ENCODE measurements around the gene TECPR1. TPM values are rescaled to one million over a fixed set of nuclear protein-coding genes. Genes with fewer than 3 reads are reported as not detected.

The TECPR1 gene, protein sequence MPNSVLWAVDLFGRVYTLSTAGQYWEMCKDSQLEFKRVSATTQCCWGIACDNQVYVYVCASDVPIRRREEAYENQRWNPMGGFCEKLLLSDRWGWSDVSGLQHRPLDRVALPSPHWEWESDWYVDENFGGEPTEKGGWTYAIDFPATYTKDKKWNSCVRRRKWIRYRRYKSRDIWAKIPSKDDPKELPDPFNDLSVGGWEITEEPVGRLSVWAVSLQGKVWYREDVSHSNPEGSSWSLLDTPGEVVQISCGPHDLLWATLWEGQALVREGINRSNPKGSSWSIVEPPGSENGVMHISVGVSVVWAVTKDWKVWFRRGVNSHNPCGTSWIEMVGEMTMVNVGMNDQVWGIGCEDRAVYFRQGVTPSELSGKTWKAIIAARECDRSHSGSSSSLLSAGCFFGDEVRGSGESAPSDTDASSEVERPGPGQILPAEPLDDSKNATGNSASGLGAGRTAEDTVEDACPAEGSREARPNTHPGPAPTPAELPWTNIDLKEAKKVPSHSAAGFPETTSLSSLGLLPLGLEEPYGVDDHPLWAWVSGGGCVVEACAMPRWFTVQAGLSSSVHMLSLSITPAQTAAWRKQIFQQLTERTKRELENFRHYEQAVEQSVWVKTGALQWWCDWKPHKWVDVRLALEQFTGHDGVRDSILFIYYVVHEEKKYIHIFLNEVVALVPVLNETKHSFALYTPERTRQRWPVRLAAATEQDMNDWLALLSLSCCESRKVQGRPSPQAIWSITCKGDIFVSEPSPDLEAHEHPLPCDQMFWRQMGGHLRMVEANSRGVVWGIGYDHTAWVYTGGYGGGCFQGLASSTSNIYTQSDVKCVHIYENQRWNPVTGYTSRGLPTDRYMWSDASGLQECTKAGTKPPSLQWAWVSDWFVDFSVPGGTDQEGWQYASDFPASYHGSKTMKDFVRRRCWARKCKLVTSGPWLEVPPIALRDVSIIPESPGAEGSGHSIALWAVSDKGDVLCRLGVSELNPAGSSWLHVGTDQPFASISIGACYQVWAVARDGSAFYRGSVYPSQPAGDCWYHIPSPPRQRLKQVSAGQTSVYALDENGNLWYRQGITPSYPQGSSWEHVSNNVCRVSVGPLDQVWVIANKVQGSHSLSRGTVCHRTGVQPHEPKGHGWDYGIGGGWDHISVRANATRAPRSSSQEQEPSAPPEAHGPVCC
- total RNA-seq, result 10 to 100 TPM; 42.1 to 68.6 TPM

DNA sequence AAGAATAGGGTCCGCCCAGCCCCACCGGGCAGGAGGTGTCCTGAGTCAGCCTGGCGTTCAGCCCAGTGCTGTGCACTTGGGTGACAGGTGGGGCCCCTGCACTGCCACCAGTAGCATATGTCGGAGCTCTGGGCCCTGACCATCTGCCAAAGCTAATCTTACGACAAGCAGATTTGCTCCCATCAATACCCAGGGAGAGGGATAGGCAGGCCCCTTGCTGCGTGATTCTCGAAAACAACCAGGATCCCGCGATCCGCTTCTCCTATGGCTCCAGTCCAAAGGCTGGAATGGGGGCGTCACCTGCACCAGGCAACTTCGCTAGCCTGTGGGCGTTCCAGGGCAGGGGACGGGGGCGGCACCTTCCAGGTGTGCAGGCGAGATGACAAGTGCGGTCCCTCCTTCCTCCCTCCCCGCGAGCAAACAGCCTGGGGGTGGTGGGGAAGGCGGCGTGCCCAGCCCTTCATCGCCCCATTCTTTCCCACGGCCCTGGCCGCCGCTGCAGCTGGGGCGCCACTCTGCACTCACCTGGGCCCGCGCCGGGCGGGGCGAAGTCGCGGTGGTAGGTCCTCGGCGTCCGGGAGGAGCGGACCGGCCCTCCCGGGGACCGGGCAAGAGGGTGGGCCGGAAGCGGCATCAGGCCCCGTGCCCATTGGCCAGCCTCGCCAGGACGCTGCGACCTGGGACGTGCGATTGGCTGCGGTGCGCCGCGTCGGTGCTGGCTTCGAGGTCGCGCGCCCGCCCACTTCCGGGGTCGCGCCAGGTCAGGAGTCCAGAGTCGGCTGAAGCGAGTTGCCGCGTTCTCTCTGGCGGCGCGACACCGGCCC lies at the start of gene TECPR1:
Gene TECPR1, minus strand, starts transcription at position 632 of the 824 bp plus-strand sequence. CDS start 6,086 bp downstream, outside the sequence.
- Mint-ChIP-seq H3K4me1 (ENCODE audit: low read depth in 2 of 2) (peaks cover 38 to 40% of the 10 kb centered on the region in 2 donors), H3K4me3 (peak within 1 kb of the TSS; percentile 88), H3K9me3 (no peaks in the 10 kb centered on the region), H3K27me3 (no peaks in the 10 kb centered on the region), H3K27ac (peak within 1 kb of the TSS; percentile 86 to 92), H3K36me3 (no peaks in the 10 kb centered on the region)
- DNase-seq (ENCODE audit: low spot score) (peak; percentile 96), ATAC-seq (peak; percentile 99 to 100)

DNA sequence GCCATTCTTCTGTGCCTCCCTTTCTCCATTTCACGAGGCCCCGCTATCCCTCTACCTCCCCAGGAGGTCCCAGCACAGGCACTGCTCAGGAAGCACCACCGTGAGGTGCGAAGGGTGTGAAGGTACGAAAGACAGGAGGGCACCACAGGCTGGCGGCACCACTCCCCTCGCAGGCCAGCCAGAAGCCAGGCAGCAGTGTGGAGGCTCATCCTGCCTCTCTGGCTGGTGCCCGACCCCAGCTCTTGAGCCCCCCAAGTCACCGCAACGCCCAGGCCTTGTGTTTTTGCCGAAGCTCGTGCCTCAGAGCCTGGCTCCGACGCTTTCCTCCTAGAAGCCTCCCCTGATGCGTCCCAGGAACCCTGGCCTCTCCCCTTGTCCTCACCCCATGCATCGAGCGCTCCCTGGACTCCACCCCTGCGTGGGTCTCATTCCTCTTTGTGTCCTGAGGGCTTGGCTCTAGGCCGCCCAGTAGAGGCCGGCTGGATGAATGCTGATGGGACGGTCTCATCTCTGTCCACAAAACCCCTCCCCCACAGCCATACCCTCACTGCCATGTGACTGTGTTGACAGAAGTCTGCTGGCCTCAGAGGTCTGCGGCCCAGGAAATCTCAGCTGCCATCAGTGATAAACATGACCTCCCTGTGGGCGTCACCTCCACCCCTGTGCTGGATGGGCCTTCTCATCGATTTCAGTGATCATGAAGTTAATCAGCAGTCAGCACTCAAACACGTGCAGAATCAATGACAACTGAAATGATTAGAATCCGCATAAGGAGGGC lies 48.8 kb upstream of the TECPR1 start:
- H3K27ac Mint-ChIP-seq, result no peak overlapping the region
- ATAC-seq (no peak), DNase-seq (ENCODE audit: low spot score) (no peak)
- no peaks in the 10 kb centered on the region for H3K36me3 Mint-ChIP-seq
- H3K9me3 Mint-ChIP-seq, result no peaks in the 10 kb centered on the region
- peaks cover 0 to 4% of the 10 kb centered on the region in 2 donors for H3K4me1 Mint-ChIP-seq (ENCODE audit: low read depth in 2 of 2)
- no peaks in the 10 kb centered on the region for H3K27me3 Mint-ChIP-seq
- H3K4me3 Mint-ChIP-seq, result no peak overlapping the region

DNA sequence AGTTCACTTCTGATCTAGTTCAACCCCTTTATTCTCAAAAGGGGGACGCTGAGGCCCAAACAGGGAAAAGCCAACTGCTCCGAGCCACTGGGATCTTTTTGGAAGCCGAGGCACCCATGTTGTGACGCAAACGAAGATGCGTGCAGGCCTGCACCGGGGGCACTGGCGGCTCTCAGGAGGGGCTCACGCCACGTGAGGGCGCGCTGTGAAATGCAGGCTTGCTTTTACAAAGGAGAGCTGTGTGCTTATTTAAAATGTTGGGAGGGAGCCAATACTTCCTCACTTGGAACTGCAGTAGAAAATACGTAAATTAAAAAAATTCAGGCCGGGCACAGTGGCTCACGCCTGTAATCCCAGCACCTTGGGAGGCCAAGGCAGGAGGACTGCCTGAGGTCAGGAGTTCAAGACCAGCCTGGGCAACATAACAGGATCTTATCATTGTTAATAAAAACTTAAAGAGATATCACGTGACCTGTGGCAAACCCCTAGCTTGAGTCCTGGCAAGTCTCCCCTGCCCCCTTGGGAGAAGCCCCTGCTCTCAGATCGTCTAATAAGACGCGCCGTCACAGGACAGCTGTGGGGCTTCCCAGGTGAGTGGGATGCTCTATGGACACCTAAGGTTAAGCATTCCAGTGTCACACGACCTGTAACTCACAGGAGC lies 45.7 kb upstream of the TECPR1 start:
- ATAC-seq (no peak), DNase-seq (ENCODE audit: low spot score) (no peak)
- Mint-ChIP-seq H3K27ac (no peak overlapping the region), H3K9me3 (no peaks in the 10 kb centered on the region), H3K4me1 (ENCODE audit: low read depth in 2 of 2) (peaks cover 0 to 4% of the 10 kb centered on the region in 2 donors), H3K4me3 (no peak overlapping the region), H3K36me3 (no peaks in the 10 kb centered on the region), H3K27me3 (no peaks in the 10 kb centered on the region)

DNA sequence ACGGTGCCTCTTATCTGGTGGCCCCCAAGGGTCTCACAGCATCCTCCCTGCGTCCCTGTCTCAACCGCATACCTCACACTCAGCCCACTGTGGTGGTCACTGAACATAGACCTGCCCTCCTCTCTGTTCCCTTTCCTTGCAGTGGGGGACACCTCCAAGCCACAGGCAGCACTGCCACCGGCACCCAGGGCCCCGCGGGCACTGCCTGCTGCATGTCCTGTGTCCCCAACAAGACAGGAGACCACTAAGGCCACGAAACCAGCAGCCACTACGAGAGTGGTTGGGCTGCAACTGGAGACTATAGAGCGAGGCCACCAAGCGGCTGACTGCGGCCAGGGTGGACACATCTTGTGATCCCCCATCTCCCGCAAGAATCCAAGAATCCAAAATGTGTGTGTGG lies 44.8 kb upstream of the TECPR1 start:
- H3K9me3 Mint-ChIP-seq, result no peaks in the 10 kb centered on the region
- no peak for ATAC-seq
- H3K27me3 Mint-ChIP-seq, result no peaks in the 10 kb centered on the region
- no peak overlapping the region for H3K27ac Mint-ChIP-seq
- no peaks in the 10 kb centered on the region for H3K36me3 Mint-ChIP-seq
- no peak for DNase-seq (ENCODE audit: low spot score)
- H3K4me3 Mint-ChIP-seq, result no peak overlapping the region
- H3K4me1 Mint-ChIP-seq (ENCODE audit: low read depth in 2 of 2), result peaks cover 0 to 4% of the 10 kb centered on the region in 2 donors

DNA sequence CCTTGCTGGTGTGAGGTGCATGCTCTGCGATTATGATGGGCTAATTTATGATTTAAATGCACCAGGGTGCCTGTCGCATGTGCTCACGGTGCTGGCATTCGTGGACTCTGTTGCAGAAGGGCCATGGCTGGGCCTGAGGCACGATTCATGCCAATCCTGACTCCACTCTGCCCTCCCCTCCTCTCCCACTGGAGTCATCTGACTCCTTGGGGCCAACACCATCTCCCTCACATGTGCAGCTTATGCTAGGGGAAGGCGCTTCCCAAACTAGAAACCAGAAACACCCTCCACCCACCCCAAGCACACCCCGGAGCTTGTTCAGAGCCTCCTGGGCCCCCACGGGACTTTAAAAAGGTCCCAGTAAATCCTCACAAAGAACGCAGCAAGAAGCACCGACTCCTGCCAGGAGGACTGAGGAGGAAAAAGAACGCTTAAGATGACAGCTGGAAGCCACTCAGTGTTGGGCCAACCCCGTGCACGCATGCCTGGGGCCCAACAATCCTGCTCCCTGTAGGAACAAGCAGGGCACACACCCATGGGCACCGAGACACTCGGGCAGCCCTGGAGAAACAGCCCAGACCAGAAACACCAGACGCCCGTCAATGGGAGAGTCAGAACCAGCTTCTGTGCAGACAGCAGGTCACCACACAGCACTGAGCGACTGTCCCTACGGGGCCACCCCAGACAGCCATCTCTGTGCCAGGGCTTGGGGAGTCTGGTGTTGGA lies 43.6 kb upstream of the TECPR1 start:
- Mint-ChIP-seq H3K4me1 (ENCODE audit: low read depth in 2 of 2) (no peaks in the 10 kb centered on the region), H3K9me3 (no peaks in the 10 kb centered on the region), H3K27ac (no peak overlapping the region), H3K36me3 (no peaks in the 10 kb centered on the region), H3K4me3 (no peak overlapping the region), H3K27me3 (no peaks in the 10 kb centered on the region)
- ATAC-seq (no peak), DNase-seq (ENCODE audit: low spot score) (no peak)

DNA sequence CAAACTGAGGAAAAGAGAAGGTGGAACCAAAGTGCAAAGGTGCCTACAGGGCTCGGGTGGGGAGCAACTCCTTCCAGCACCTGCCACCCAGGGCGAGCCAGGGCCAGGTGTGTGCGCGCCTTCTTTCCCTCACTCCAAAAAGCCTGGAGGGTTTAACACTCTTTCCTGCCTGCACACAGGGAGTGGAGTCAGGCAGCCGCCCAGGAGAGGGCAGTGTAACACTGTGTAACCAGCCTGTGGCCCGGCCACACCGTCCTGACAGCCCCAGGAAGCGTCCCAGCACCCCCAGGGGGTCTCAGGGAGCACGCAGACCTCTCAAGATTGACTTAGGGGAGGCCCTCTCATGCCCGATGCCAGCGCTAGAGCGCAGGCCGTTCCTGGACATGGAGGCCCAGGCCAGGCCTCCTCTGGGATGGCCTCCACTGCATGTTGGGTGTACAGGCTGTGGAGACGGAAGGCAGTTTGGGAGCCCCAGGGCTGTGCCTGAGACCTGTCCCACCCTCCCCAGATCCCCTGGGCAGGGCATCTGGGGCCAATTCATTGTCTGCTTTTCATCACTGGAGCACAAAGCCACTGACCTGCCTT lies 42.9 kb upstream of the TECPR1 start:
- no peak overlapping the region for H3K4me3 Mint-ChIP-seq
- H3K36me3 Mint-ChIP-seq, result no peaks in the 10 kb centered on the region
- H3K9me3 Mint-ChIP-seq, result no peaks in the 10 kb centered on the region
- no peak for DNase-seq (ENCODE audit: low spot score)
- H3K27ac Mint-ChIP-seq, result no peak overlapping the region
- ATAC-seq, result peak; percentile 55
- H3K4me1 Mint-ChIP-seq (ENCODE audit: low read depth in 2 of 2), result no peaks in the 10 kb centered on the region
- H3K27me3 Mint-ChIP-seq, result no peaks in the 10 kb centered on the region

DNA sequence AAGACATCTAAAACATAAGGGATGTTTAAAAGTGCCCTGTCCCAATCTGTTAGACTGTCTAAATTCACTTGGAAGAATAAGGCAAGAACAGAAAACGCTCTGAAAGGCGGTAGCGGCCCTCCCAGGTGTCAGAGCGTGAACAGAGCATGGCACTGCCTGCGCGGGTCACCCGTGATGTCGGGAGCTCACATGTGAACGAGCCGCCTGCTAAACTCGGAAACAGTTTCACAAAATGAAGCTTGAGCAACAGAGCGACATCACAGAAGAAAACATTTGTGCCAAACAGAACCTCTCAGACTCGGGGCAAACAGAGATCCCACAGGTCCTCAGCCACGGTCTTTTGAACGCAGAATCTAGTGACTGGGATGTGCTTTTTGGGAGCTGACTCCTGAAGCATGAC lies 42.3 kb upstream of the TECPR1 start:
- no peaks in the 10 kb centered on the region for H3K36me3 Mint-ChIP-seq
- no peaks in the 10 kb centered on the region for H3K4me1 Mint-ChIP-seq (ENCODE audit: low read depth in 2 of 2)
- no peak overlapping the region for H3K4me3 Mint-ChIP-seq
- ATAC-seq (no peak), DNase-seq (ENCODE audit: low spot score) (no peak)
- no peaks in the 10 kb centered on the region for H3K9me3 Mint-ChIP-seq
- no peak overlapping the region for H3K27ac Mint-ChIP-seq
- H3K27me3 Mint-ChIP-seq, result no peaks in the 10 kb centered on the region

DNA sequence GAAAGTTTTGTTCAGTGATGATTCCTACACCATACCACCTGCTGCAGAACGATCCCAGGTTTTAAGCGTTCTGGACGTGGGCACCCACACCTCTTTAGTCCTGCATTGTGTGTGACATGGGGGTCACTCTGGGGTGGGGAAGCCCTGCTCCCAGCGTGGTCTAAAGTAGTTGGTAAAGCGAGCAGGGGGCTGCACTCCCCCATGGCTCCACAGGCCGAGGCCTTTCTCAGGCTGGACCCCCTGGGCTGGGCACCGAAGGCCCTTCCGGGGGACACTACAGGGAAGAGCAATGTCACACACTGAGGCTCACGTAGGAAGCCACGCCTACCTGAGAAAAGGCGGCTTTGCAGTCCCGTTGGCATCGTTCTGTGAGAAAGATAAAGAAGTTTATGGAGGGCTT lies 41.7 kb upstream of the TECPR1 start:
- Mint-ChIP-seq H3K9me3 (no peaks in the 10 kb centered on the region), H3K27me3 (no peaks in the 10 kb centered on the region), H3K4me3 (no peak overlapping the region), H3K27ac (no peak overlapping the region), H3K4me1 (ENCODE audit: low read depth in 2 of 2) (no peaks in the 10 kb centered on the region), H3K36me3 (no peaks in the 10 kb centered on the region)
- no peak for DNase-seq (ENCODE audit: low spot score)
- ATAC-seq, result no peak

DNA sequence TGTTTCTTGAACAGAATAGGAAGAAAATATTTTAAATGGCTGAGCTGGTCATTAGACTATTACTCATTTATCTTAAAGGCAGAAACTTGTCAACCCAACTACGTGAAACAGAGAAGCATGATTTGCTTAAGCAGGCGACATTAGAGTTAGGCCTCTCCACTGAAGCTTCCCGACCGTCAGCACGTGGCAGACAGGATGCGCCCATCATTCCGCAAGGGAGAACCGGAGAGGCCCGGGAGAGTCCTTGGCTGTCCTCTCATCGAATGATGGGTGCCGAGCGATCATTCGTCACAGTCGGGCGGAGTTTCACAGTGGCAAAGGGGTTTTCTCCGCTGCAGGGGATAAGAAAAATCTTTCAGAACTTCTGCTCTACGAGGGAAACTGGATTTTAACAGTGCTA lies 41.2 kb upstream of the TECPR1 start:
- ATAC-seq, result no peak
- Mint-ChIP-seq H3K27ac (no peak overlapping the region), H3K36me3 (no peaks in the 10 kb centered on the region), H3K4me1 (ENCODE audit: low read depth in 2 of 2) (peaks cover 0 to 3% of the 10 kb centered on the region in 2 donors), H3K9me3 (no peaks in the 10 kb centered on the region), H3K27me3 (no peaks in the 10 kb centered on the region), H3K4me3 (no peak overlapping the region)
- DNase-seq (ENCODE audit: low spot score), result no peak

DNA sequence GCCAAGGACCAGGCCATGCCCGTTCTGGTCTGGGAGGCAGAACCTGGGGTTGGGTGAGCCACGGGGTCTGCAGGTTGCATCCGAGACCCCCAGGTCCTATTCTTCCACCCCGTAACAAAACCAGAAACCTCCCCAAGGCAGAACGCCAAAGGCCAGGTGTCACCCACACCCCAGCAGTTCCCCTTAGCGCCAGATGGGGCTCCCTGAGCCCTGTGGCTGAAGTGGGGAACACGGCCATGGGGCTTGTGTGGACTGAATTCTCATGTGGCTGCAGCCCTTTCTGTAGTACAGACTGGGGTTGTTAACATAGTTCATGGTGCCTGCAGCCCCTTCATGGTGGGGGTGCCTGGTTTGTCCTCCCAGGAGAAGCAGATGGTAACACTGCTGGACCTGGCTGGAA lies 39.7 kb upstream of the TECPR1 start:
- DNase-seq (ENCODE audit: low spot score), result no peak
- no peaks in the 10 kb centered on the region for H3K27me3 Mint-ChIP-seq
- ATAC-seq, result no peak
- H3K4me1 Mint-ChIP-seq (ENCODE audit: low read depth in 2 of 2), result peaks cover 0 to 3% of the 10 kb centered on the region in 2 donors
- no peak overlapping the region for H3K27ac Mint-ChIP-seq
- H3K36me3 Mint-ChIP-seq, result no peaks in the 10 kb centered on the region
- H3K4me3 Mint-ChIP-seq, result no peak overlapping the region
- no peaks in the 10 kb centered on the region for H3K9me3 Mint-ChIP-seq

DNA sequence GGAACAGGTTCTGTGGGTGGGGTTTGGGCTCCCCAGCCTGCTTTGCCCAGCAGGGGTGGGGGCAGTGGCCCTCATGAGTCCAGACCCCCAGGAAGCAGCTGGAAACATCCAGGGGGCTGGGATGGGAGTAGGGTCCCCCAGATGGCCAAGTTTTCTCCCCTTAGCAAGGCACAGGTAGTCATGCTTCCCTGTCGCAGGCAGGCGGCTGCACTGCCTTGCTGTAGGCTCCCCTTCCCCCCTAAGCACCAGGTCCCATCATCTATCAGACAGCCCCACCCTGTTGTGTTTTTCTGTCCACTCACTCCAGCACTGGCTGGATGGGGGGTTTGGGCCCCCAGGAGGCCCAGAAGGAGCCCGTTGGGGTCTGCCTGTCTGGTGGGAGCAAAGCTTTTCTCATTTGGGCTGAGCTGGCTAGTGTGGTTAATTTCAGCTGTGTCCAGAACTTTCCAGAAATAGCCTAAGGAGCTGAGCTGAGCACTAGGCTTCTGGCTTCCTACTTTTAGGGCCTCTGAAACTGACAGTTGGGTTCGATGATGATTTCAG lies 37.4 kb upstream of the TECPR1 start:
- Mint-ChIP-seq H3K27me3 (no peaks in the 10 kb centered on the region), H3K4me3 (no peak overlapping the region), H3K4me1 (ENCODE audit: low read depth in 2 of 2) (peaks cover 5 to 9% of the 10 kb centered on the region in 2 donors), H3K36me3 (no peaks in the 10 kb centered on the region), H3K9me3 (no peaks in the 10 kb centered on the region), H3K27ac (no peak overlapping the region)
- no peak for DNase-seq (ENCODE audit: low spot score)
- no peak for ATAC-seq
